ENCODE results near the gene NEK7. TPM values are rescaled to one million over a fixed set of nuclear protein-coding genes. Genes with fewer than 3 reads are reported as not detected.
"Not testable (repeated sequence)": the region's sequence is repeated elsewhere in the genome, so short reads cannot be mapped to it uniquely, and the experiment has no call there.

The NEK7 gene
- total RNA-seq, 3 donors from 2014 or later (not counting 1 experiment from before 2014, with no cell fraction given) = 34.1 to 57.5 (median 42.1) TPM

DNA sequence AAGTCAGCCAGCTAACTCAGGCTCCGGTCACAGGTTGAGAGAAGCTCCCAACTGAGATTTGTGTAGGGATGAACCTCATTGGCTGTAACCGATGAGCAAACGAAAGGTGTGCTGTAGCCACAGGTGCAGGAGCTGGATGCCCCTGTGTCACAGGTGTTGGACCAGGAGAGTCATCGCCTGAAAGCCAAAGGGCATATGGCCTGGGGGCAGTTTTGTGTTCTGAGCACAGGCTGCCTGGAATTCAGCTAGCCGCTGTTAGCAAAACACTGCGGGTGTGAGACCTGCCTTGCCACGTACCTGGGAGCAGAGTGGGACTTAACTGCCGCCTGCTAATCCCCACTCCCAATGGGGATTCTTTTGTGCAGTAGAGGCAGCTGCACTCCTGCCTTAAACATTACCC lies 55.3 kb downstream of the NEK7 start:
- peaks cover 5% of the 10 kb centered on the region in 2 donors for H3K9me3 Mint-ChIP-seq
- WGBS (ENCODE audit: insufficient coverage) = 96% methylated on average over 8 of the region's 8 CpGs
- intact Hi-C loops (cut with micrococcal nuclease) = no loop called here
- peaks cover 19% of the 10 kb centered on the region for H3K36me3 Mint-ChIP-seq
- Histone ChIP-seq H3K27ac (ENCODE audit: low read length) (no peak overlapping the region), H3K9me3 (ENCODE audit: control insufficient read depth, insufficient read depth, low read length) (peaks cover 2% of the 10 kb centered on the region), H3K4me1 (ENCODE audit: control insufficient read depth, insufficient read depth, low read length) (no peaks in the 10 kb centered on the region), H3K4me3 (ENCODE audit: low read length) (no peak overlapping the region), H3K27me3 (ENCODE audit: control insufficient read depth, insufficient read depth, low read length) (no peaks in the 10 kb centered on the region), H3K36me3 (ENCODE audit: control insufficient read depth, insufficient read depth, low read length) (peaks cover 8% of the 10 kb centered on the region)
- DNase-seq (no peak), ATAC-seq (no peak)
- TF ChIP-seq, protein P1, sequence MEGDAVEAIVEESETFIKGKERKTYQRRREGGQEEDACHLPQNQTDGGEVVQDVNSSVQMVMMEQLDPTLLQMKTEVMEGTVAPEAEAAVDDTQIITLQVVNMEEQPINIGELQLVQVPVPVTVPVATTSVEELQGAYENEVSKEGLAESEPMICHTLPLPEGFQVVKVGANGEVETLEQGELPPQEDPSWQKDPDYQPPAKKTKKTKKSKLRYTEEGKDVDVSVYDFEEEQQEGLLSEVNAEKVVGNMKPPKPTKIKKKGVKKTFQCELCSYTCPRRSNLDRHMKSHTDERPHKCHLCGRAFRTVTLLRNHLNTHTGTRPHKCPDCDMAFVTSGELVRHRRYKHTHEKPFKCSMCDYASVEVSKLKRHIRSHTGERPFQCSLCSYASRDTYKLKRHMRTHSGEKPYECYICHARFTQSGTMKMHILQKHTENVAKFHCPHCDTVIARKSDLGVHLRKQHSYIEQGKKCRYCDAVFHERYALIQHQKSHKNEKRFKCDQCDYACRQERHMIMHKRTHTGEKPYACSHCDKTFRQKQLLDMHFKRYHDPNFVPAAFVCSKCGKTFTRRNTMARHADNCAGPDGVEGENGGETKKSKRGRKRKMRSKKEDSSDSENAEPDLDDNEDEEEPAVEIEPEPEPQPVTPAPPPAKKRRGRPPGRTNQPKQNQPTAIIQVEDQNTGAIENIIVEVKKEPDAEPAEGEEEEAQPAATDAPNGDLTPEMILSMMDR (IDR thresholded peaks at IDR 0.05) = no peak
- peaks cover 27 to 29% of the 10 kb centered on the region in 2 donors for H3K4me1 Mint-ChIP-seq
- no peak overlapping the region for H3K4me3 Mint-ChIP-seq
- no peak overlapping the region for H3K27ac Mint-ChIP-seq
- H3K27me3 Mint-ChIP-seq (ENCODE audit: low read depth in 2 of 2) = no peaks in the 10 kb centered on the region

DNA sequence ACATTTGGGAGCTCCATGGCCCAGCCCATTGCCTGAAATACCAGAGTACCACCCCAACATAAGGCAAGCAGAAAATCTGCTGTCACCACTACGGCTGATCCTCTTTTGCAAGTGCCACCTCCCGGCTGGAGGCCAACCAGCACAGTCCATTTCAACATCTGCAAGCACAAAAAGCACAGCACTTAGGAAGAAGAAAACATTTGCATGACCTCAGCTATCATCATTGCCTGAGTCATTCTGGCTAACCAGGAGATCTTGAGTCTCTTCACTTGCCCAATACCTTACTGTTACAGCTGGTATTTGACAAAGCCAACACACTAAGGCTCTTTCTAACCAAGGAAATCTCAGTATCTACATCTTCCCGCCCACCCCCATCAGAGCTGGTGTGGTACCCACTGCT lies 55.9 kb downstream of the NEK7 start:
- peaks cover 19% of the 10 kb centered on the region for H3K36me3 Mint-ChIP-seq
- H3K4me1 Mint-ChIP-seq = peaks cover 28 to 32% of the 10 kb centered on the region in 2 donors
- H3K9me3 ChIP-seq (ENCODE audit: control insufficient read depth, insufficient read depth, low read length) = peaks cover 2% of the 10 kb centered on the region
- H3K36me3 ChIP-seq (ENCODE audit: control insufficient read depth, insufficient read depth, low read length) = peaks cover 8% of the 10 kb centered on the region
- H3K27ac ChIP-seq (ENCODE audit: low read length) = no peak overlapping the region
- 91% methylated on average over 3 of the region's 3 CpGs for WGBS (ENCODE audit: insufficient coverage)
- TF ChIP-seq, protein P1 (IDR thresholded peaks at IDR 0.05) = no peak
- H3K4me1 ChIP-seq (ENCODE audit: control insufficient read depth, insufficient read depth, low read length) = no peaks in the 10 kb centered on the region
- H3K9me3 Mint-ChIP-seq = peaks cover 5% of the 10 kb centered on the region in 2 donors
- H3K4me3 Mint-ChIP-seq = no peak overlapping the region
- H3K4me3 ChIP-seq (ENCODE audit: low read length) = no peak overlapping the region
- intact Hi-C loops (cut with micrococcal nuclease) = no loop called here
- DNase-seq (no peak), ATAC-seq (peak in 1 of 3 donors; percentile 70)
- H3K27ac Mint-ChIP-seq = no peak overlapping the region
- no peaks in the 10 kb centered on the region for H3K27me3 ChIP-seq (ENCODE audit: control insufficient read depth, insufficient read depth, low read length)
- no peaks in the 10 kb centered on the region for H3K27me3 Mint-ChIP-seq (ENCODE audit: low read depth in 2 of 2)

DNA sequence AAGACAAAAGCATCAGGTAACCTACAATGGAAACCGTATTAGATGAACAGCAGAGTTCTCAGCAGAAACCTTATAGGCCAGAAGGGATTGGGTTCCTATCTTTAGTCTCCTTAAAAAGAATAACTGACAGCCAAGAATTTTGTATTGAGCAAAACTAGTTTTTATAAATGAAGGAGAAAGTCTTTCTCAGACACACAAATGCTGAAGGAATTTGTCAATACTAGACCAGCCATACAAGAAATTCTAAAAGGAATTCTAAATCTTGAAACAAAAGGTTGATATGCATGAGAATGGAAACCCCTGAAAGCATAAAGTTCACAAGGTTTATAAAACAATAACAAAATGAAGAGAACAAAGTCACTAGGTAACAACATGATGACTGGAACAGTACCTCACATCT lies 58.1 kb downstream of the NEK7 start:
- peaks cover 5% of the 10 kb centered on the region in 2 donors for H3K9me3 Mint-ChIP-seq
- 100% methylated on average over 1 of the region's 1 CpG for WGBS (ENCODE audit: insufficient coverage)
- Histone ChIP-seq H3K27ac (ENCODE audit: low read length) (no peak overlapping the region), H3K27me3 (ENCODE audit: control insufficient read depth, insufficient read depth, low read length) (no peaks in the 10 kb centered on the region), H3K36me3 (ENCODE audit: control insufficient read depth, insufficient read depth, low read length) (peaks cover 8% of the 10 kb centered on the region), H3K4me1 (ENCODE audit: control insufficient read depth, insufficient read depth, low read length) (no peaks in the 10 kb centered on the region), H3K4me3 (ENCODE audit: low read length) (no peak overlapping the region), H3K9me3 (ENCODE audit: control insufficient read depth, insufficient read depth, low read length) (peaks cover 2% of the 10 kb centered on the region)
- H3K4me1 Mint-ChIP-seq = peaks cover 30 to 38% of the 10 kb centered on the region in 2 donors
- H3K27me3 Mint-ChIP-seq (ENCODE audit: low read depth in 2 of 2) = no peaks in the 10 kb centered on the region
- DNase-seq = no peak
- H3K27ac Mint-ChIP-seq = no peak overlapping the region
- peaks cover 19% of the 10 kb centered on the region for H3K36me3 Mint-ChIP-seq
- ATAC-seq = no peak
- H3K4me3 Mint-ChIP-seq = no peak overlapping the region
- intact Hi-C loops (cut with micrococcal nuclease) = no loop called here
- TF ChIP-seq, protein P1 (IDR thresholded peaks at IDR 0.05) = no peak

DNA sequence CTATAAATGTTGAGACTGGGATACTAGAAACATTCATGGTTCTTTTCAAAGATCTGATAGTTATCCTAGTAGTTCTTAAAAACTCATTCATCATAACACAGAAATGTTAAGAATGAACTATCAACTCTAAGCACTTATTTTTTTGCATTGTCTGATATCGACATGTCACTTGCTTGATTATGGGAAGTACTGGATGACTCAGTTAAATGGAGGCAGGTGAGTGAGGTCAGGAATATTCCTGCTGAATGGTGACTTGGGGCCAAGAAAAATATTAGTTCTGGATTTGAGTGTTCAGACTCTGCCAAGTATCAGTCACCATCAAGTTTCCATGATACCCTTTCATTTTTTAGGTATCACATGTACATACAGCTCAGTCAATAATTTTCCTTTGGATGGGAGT lies 63.6 kb downstream of the NEK7 start:
- H3K36me3 Mint-ChIP-seq = no peaks in the 10 kb centered on the region
- H3K9me3 ChIP-seq (ENCODE audit: control insufficient read depth, insufficient read depth, low read length) = no peaks in the 10 kb centered on the region
- H3K36me3 ChIP-seq (ENCODE audit: control insufficient read depth, insufficient read depth, low read length) = no peaks in the 10 kb centered on the region
- no peaks in the 10 kb centered on the region for H3K4me1 ChIP-seq (ENCODE audit: control insufficient read depth, insufficient read depth, low read length)
- peaks cover 34 to 42% of the 10 kb centered on the region in 2 donors for H3K4me1 Mint-ChIP-seq
- H3K9me3 Mint-ChIP-seq = peaks cover 0 to 3% of the 10 kb centered on the region in 2 donors
- no peaks in the 10 kb centered on the region for H3K27me3 Mint-ChIP-seq (ENCODE audit: low read depth in 2 of 2)
- WGBS (ENCODE audit: insufficient coverage) = 85% methylated on average over 1 of the region's 1 CpG
- H3K4me3 Mint-ChIP-seq = no peak overlapping the region
- ATAC-seq = no peak
- no peak for DNase-seq
- no peaks in the 10 kb centered on the region for H3K27me3 ChIP-seq (ENCODE audit: control insufficient read depth, insufficient read depth, low read length)
- H3K4me3 ChIP-seq (ENCODE audit: low read length) = no peak overlapping the region
- H3K27ac ChIP-seq (ENCODE audit: low read length) = no peak overlapping the region
- intact Hi-C loops (cut with micrococcal nuclease) = no loop called here
- TF ChIP-seq, protein P1 (IDR thresholded peaks at IDR 0.05) = no peak
- no peak overlapping the region for H3K27ac Mint-ChIP-seq

DNA sequence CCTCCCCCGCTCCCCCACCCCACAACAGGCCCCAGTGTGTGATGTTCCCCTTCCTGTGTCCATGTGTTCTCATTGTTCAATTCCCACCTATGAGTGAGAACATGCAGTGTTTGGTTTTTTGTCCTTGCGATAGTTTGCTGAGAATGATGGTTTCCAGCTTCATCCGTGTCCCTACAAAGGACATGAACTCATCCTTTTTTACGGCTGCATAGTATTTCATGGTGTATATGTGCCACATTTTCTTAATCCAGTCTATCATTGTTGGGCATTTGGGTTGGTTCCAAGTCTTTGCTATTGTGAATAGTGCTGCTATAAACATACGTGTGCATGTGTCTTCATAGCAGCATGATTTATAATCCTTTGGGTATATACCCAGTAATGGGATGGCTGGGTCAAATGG lies 70.2 kb downstream of the NEK7 start:
- H3K27me3 ChIP-seq (ENCODE audit: control insufficient read depth, insufficient read depth, low read length) = not testable (repeated sequence)

More for the DNA sequence above, 70.2 kb downstream of the NEK7 start:
- H3K4me3 ChIP-seq (ENCODE audit: low read length); DNase-seq; H3K4me3 Mint-ChIP-seq; H3K36me3 ChIP-seq (ENCODE audit: control insufficient read depth, insufficient read depth, low read length); H3K27ac Mint-ChIP-seq; H3K4me1 ChIP-seq (ENCODE audit: control insufficient read depth, insufficient read depth, low read length); H3K27ac ChIP-seq (ENCODE audit: low read length); H3K27me3 Mint-ChIP-seq (ENCODE audit: low read depth in 2 of 2); ATAC-seq; intact Hi-C loops (cut with micrococcal nuclease); H3K9me3 Mint-ChIP-seq; H3K36me3 Mint-ChIP-seq; H3K9me3 ChIP-seq (ENCODE audit: control insufficient read depth, insufficient read depth, low read length): not testable (repeated sequence)
- peaks cover 25 to 30% of the 10 kb centered on the region in 2 donors for H3K4me1 Mint-ChIP-seq
- no CpG with 5 or more reads among the region's 5 CpGs for WGBS (ENCODE audit: insufficient coverage)

All from natural killer cell (primary cell).